GM19395 (cell line): ENCODE data around the gene MYRIP.

Source experiments
- ATAC-seq: cut with Tn5 transposase; IDR thresholded peaks from one replicate; pipeline ENCODE4 v1.9.1; 2021; ENCODE audit warnings: mild to moderate bottlenecking, moderate library complexity; ENCODE audit not compliant: unreplicated experiment

The MYRIP gene

DNA sequence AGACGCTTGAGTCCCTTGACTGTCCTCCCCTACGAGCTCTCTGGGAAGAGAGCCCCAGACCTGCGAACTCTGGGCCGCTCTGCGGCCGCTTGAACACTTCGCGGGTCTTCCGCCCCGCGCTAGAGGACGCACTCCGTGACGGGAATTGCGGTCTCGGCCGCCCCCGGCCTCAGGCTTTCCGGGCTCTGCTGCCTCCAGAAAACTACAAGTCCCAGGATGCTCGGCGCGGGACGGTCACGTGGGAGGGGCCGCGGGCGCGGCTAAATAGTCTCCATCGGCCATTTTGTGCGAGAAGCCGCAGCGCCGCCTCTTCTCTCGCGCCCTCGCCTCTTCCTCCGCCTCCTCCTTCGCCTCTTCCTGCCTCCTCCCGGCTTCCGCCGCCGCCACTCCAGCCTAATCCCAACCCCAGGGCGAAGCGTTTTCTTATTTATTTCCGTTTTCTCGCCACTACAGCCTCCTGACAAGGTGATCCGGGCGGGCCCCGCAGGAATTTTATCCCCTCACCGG is 500.1 kb downstream of the MYRIP start, which contains the start of gene EIF1B:
TSS of gene EIF1B (plus strand) at position 290 of the 507 bp plus-strand sequence. CDS start 235 bp downstream, outside the sequence.
- ATAC-seq = peak; percentile 96
